ENCODE data around the gene CLCF1. TPM values are rescaled to one million over a fixed set of nuclear protein-coding genes. Genes with fewer than 3 reads are reported as not detected.

Gene CLCF1
- total RNA-seq, 2 experiments from 2014 or later, result 0.79 to 0.81 TPM

DNA sequence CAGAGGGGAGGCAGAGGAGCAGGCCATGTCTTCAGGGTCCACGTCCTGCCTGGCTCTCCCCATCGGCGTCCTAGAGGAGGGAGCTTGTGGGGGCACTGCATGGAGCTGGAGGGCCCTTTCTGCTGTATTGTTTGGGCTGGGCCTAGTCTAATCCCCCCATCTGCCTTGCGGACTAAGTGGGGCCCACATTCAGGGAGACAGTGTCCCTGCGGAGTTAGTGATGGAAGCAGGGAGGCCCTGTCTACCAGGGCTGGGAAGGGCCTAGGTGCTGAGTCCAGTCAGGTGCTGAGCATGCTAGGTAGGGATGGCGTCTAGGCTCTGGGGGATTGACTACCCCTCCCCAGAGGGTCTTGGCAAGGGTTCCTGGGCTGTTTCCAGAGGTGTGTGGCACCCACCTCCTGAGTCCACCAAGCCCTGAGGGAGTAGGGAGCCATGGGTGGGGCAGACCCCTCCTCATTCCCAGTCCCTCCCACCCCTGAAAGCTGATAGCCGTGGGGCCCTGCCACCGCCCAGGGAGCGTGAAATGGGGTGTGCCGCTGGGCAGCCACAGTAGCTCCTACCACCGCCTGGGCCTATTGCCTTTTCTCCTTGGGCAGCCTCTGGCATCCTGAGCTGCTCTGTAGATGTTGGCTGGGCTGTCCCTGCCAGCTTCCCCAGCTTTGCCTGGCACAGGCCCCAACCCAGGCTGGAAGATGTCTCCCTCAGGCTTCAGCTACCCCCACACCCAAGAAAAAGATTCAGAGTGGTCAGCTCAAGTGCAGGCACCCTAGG, 18.2 kb downstream of the CLCF1 start:
- Mint-ChIP-seq H3K27ac (peak overlapping the region; percentile 91), H3K27me3 (peaks cover 3% of the 10 kb centered on the region), H3K4me3 (no peak overlapping the region), H3K9me3 (no peaks in the 10 kb centered on the region), H3K4me1 (ENCODE audit: low read depth) (peaks cover 35% of the 10 kb centered on the region), H3K36me3 (ENCODE audit: low read depth) (peaks cover 1% of the 10 kb centered on the region)
- TF ChIP-seq CTCF (IDR thresholded peaks at IDR 0.05), result no peak
- ATAC-seq (no peak), DNase-seq (no peak)
- intact Hi-C loops (cut with micrococcal nuclease), result no loop called here
- ChIA-PET POLR2A (interaction anchor here (0.9 to 3.5 kb wide), 6 partner anchors 8 to 38 kb away, joined by 4 to 22 read pairs (median 10); partner anchors contain the start of genes CLCF1 and RAD9A), CTCF (interaction anchor here (1.3 to 12.1 kb wide), 6 partner anchors 9 to 92 kb away, joined by 3 to 883 read pairs (median 28); partner anchors contain the start of gene CLCF1)

DNA sequence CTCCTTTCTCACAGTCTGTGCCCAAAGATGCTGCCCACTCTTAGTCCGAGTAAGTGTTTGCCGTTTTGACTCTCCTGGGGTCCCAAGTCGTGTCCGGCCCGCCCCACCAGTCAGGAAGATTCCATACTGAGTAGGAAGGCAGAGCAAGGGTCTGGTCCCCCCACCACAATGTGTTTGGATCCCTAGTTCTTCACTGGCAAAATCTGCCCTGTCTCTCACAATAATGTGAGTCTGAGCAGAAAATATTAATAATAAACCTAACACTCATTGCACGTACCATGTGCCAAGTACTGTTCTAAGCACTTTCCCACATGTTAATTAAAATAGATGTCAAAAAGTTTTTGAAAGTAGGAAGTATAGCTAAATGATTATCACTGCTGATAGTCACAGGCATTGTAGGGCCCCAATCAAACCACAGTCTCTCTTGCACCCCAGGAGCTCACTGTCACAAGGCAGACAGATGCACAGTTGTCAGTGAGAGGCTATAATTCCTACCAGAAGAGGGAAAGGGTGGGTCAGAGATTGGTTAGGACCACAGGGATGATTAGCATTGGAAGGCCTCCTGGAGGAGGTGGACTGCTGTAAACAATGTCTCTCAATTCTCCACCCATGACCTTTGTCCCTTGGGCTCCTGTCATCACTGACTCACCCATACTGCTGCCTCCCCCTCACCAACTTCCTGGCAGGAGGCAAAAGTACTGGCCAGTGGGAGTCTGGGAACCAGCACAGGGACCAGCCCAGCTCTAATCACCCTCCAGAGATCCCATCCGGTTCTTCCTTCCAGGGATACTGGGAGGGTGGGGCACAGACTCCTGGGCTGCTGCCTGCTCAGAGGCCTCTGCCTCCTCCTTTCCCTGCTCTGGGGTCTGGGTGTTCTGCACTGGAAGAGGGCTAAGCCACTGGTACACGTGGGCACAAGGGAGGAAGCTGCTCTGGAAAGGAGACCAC, 19.0 kb downstream of the CLCF1 start:
- intact Hi-C loops (cut with micrococcal nuclease), result no loop called here
- Mint-ChIP-seq H3K27me3 (peaks cover 3% of the 10 kb centered on the region), H3K9me3 (no peaks in the 10 kb centered on the region)

GRCh38 chr11:67353317-67354074, 19.9 kb downstream of the CLCF1 start, which contains the start of gene POLD4:
POLD4 (minus strand) TSS chr11:67353546; CDS start chr11:67353399, 147 bp downstream.
- Mint-ChIP-seq H3K27me3 (peaks cover 3% of the 10 kb centered on the region), H3K27ac (peak within 1 kb of the TSS; percentile 98), H3K4me3 (peak within 1 kb of the TSS; percentile 83), H3K9me3 (no peaks in the 10 kb centered on the region), H3K36me3 (ENCODE audit: low read depth) (peaks cover 1% of the 10 kb centered on the region), H3K4me1 (ENCODE audit: low read depth) (peaks cover 38% of the 10 kb centered on the region)
- intact Hi-C loops (cut with micrococcal nuclease), result no loop called here
- TF ChIP-seq CTCF (IDR thresholded peaks at IDR 0.05), result no peak
- DNase-seq, result peak; percentile 98
- ChIA-PET POLR2A (interaction anchor here (0.6 to 3.5 kb wide), 15 partner anchors 8 to 131 kb away, joined by 3 to 22 read pairs (median 4); partner anchors contain the start of gene RAD9A), CTCF (interaction anchor here (1.1 to 12.1 kb wide), 17 partner anchors 7 to 295 kb away, joined by 3 to 883 read pairs (median 3); partner anchors contain the start of genes CLCF1, GRK2, GSTP1 and KDM2A)
- peak; percentile 90 for ATAC-seq

More for the DNA sequence above, 19.0 kb downstream of the CLCF1 start:
- H3K4me3 Mint-ChIP-seq, result peak overlapping the region; percentile 83
- ChIA-PET CTCF (interaction anchor here (0.6 to 12.1 kb wide), 11 partner anchors 8 to 230 kb away, joined by 3 to 883 read pairs (median 3); partner anchors contain the start of genes CLCF1, GSTP1 and PPP1CA), POLR2A (interaction anchor here (0.6 to 3.5 kb wide), 11 partner anchors 9 to 130 kb away, joined by 3 to 22 read pairs (median 4); partner anchors contain the start of gene RAD9A)
- no peak for TF ChIP-seq CTCF (IDR thresholded peaks at IDR 0.05)
- peaks cover 35% of the 10 kb centered on the region for H3K4me1 Mint-ChIP-seq (ENCODE audit: low read depth)
- H3K36me3 Mint-ChIP-seq (ENCODE audit: low read depth), result peaks cover 1% of the 10 kb centered on the region
- peak overlapping the region; percentile 91 for H3K27ac Mint-ChIP-seq
- peak; percentile 52 for DNase-seq
- peak; percentile 4 for ATAC-seq

DNA sequence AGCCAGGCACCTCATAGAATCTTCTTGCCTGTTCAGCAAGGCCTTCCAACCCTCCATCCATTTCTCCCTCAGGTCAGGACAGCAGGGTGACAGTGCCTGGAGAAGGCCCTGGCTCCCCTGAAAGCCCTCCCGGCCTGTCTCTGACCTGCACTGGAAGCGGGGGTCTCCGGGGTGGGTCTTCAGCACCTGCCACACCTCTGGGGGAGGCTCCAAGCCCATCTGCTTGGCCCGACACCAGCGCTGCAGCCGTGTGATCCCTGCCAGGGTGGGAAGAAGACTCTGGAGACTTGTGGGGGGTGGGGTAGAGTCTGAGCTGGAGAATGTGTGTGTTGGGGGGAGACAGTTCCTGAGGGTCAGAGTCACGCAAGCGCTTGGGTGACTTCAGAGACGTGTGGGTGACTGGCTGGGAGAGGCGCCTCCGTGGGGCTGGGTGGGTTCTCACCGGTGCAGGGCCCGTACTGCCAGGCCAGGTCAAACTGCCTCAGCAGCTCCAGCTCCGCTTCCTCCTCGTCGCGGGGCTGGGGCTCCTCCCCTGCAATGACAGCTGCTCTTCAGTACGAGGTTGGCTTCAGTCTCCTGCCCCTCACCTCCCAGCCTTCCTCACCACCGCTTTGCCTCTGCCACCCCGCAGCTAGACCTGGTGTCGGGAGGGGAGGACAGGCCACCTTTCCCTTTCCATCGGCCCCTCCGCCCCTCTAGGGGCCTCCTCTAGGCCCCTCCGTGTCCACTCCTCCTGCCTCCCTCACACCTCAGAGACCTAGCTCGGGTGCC, 20.7 kb downstream of the CLCF1 start:
- ChIA-PET CTCF (interaction anchor here (0.6 to 12.1 kb wide), 18 partner anchors 7 to 296 kb away, joined by 3 to 883 read pairs (median 4); partner anchors contain the start of genes CLCF1, GRK2, KDM2A and PPP1CA), POLR2A (interaction anchor here (0.8 to 3.5 kb wide), 13 partner anchors 11 to 153 kb away, joined by 3 to 22 read pairs (median 4); partner anchors contain the start of genes PITPNM1 and RAD9A)
- intact Hi-C loops (cut with micrococcal nuclease), result no loop called here

More for the DNA sequence above, 20.7 kb downstream of the CLCF1 start:
- peak overlapping the region; percentile 83 for H3K4me3 Mint-ChIP-seq
- DNase-seq (peak; percentile 75), ATAC-seq (peak; percentile 52)
- peak overlapping the region; percentile 98 for H3K27ac Mint-ChIP-seq
- H3K27me3 Mint-ChIP-seq, result no peaks in the 10 kb centered on the region
- H3K9me3 Mint-ChIP-seq, result no peaks in the 10 kb centered on the region
- peaks cover 45% of the 10 kb centered on the region for H3K4me1 Mint-ChIP-seq (ENCODE audit: low read depth)
- no peak for TF ChIP-seq CTCF (IDR thresholded peaks at IDR 0.05)
- H3K36me3 Mint-ChIP-seq (ENCODE audit: low read depth), result peaks cover 1% of the 10 kb centered on the region
